ENCODE results near the gene BOD1L1.

The BOD1L1 gene

DNA sequence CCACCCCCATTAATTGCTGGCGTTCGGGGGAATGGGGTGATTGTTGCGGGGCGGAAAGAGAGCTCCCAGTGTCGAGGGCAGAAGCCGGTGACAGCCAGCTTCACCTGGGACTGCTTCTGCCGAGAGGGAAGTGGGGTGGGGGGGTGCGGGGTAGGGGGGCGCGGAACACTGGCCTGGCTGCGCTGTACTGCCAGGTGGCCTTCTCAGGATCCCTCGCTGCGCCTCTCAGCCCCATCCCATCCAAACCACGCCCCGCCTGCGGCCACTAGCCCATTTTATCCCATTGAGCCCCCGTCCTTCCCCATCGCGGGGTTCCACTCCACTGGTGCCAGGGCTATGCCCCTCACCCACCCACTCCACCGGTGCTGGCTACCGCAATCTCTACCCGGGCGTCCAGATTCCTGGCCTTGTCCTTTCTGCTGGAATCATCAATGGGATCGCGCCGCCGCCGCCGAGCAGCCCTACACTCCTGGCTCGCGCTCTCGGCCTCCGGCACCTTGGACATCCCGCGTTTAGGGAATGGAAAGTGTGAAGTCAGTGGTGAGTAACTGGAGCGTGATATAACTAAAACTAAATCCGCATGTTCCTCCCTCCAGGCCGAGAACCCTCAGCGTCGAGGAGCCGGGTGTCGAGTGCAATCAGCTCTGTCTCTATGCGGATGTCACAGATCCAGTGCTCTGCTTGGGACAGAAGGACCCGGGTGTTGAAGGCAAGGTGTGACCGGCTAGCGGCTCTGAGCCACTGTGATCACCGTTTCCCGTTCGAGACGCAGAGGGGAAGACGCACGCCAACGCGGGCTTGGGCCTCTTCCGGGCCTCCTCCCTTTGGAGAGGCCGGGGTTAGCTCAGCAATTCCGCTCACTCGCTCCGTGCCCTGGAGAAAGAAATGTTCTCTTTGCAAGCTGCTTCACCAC is 103.7 kb downstream of the BOD1L1 start:
- no peak for DNase-seq

DNA sequence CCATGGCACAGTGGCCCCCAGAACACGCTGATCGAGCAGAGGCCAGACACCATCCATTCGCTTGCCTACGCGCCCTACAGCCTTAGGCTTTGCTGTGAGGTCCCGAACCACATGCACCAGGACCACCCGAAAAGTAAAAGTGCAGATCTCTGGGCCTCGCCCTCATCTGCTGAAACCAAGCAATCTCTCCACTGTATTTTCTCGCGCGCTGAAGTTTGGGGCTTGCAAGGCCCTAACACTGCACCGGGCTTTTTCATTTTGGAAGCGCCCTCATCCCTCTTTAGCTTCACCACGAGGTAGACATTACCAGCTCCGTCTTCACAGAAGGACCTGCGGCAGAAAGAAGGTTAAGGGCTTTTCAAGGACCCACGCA is 104.4 kb downstream of the BOD1L1 start:
- DNase-seq = no peak

DNA sequence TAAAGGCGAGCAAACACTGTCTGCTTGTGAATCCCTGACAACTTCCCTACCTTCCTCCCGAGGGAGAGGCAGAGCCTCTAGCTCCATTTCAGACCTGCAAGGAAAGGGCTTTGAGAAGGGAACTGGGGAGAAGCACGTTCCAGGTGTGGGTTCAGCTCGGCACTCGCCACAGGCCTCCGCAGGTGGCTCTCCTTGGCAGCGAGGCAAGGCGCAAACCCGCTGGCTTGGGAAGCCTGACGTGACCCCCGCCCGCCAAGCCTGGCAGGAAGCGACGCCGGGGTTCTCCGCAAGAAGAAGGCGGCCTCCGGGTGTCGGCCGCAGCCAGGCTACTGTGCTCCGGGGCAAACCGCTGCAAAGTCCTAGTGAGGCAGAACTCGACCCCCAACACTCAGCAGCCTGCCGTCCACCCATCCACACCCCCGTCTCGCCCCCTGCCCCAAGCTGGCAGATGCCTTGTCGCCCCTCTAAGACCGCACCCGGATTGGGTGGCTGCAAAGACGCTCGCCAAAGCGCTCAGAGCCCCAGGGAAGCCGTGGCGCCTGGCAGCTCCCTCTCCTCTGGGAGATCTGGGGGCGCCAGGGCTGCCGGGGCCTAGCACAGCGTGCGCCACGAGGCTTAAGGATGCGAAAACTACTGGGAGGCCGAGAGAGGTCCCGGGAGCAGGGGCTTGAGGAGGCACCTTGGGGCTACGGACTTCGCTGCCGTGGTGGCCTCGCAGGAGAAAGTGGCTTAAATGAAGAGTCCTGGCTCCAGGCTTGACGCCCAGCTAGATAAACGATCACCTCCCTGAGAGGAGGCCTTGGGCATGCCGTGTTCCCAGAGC is 105.0 kb downstream of the BOD1L1 start:
- DNase-seq = no peak

DNA sequence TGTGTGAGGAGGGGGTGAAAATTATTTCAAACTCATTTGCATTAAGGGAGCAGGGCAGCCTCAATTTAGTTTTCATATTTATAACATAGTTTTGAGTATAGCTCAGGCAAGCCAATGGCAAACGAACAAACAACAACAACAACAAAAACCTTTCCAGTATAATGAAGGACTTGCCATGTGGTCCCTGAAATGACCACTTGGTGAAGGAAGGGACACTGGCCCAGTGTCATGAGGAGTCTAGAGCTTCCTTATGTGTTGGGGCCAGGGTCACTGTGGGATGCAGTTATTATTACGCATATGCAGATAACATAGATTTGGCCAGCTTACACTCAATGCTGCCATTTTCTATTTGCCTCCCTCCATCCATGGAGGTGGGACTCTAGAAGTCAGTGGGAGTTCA is 106.5 kb downstream of the BOD1L1 start:
- DNase-seq = no peak
